Skeletal muscle tissue (tissue), 4 donors: Measurements from ENCODE around the gene GTPBP2. TPM values are rescaled to one million over a fixed set of nuclear protein-coding genes. Genes with fewer than 3 reads are reported as not detected.
A peak's percentile ranks its signal among the peaks of the same experiment; 100 is the strongest.

Experiments used
- H3K27ac ChIP-seq: one replicate; pipeline ENCODE4 v1.7.0; 2013; ENCODE audit warnings: mild to moderate bottlenecking, low read depth, low read length, inconsistent platforms
- H3K27me3 ChIP-seq, 3 donors: one replicate each; pipeline ENCODE4 v1.7.0; 2013; ENCODE audit warnings: low read length in 3 of 3; ENCODE audit not compliant: control insufficient read depth in 3 of 3, insufficient read depth in 3 of 3
- H3K36me3 ChIP-seq, 3 donors: one replicate each; pipeline ENCODE4 v1.7.0; 2013; ENCODE audit warnings: low read length in 3 of 3; ENCODE audit not compliant: control insufficient read depth in 3 of 3, insufficient read depth in 3 of 3
- H3K4me1 ChIP-seq, 3 donors: one replicate each; pipeline ENCODE4 v1.7.0; 2013; ENCODE audit warnings: low read length in 3 of 3, mild to moderate bottlenecking in 3 of 3; ENCODE audit not compliant: control insufficient read depth in 3 of 3, insufficient read depth in 3 of 3
- H3K4me3 ChIP-seq, 3 donors: one replicate each; pipeline ENCODE4 v1.7.0; 2013; ENCODE audit warnings: low read length in 3 of 3
- H3K9ac ChIP-seq, 3 donors: one replicate each; pipeline ENCODE4 v1.7.0; 2013; ENCODE audit warnings: low read length in 3 of 3, mild to moderate bottlenecking in 3 of 3, moderate library complexity in 2 of 3, low read depth in 1 of 3
- H3K9me3 ChIP-seq, 3 donors: one replicate each; pipeline ENCODE4 v1.7.0; 2013; ENCODE audit warnings: low read length in 3 of 3; ENCODE audit not compliant: control insufficient read depth in 3 of 3
- total RNA-seq: library from RNA; depleted of rRNA; stranded (reverse); fragments of >200 nt; gene quantifications from one replicate; pipeline ENCODE4 v1.2.3, GENCODE V29; 2014
- donor health status: Osteomylitis.

The GTPBP2 gene, protein sequence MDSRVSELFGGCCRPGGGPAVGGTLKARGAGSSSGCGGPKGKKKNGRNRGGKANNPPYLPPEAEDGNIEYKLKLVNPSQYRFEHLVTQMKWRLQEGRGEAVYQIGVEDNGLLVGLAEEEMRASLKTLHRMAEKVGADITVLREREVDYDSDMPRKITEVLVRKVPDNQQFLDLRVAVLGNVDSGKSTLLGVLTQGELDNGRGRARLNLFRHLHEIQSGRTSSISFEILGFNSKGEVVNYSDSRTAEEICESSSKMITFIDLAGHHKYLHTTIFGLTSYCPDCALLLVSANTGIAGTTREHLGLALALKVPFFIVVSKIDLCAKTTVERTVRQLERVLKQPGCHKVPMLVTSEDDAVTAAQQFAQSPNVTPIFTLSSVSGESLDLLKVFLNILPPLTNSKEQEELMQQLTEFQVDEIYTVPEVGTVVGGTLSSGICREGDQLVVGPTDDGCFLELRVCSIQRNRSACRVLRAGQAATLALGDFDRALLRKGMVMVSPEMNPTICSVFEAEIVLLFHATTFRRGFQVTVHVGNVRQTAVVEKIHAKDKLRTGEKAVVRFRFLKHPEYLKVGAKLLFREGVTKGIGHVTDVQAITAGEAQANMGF
- total RNA-seq = 30.8 TPM

DNA sequence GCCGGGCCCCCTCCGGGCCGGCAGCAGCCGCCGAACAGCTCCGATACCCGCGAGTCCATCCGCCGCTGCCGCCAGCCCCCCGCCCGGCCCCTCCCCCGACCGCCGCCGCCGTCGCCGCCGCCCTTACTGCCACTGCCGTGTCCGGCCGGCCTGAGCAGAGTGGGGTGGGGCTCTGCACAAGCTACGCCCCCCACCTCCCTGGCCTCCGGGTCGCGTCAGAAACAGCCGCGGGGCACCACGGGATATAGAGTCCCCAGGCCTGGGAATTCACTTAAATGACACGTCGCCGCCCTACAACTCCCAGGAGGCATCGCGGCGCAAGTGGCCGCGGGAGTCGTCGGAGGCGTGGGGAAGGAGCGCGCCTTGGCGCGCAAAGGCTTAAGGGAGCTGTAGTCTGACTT is at the start of gene GTPBP2:
TSS of gene GTPBP2 (minus strand) at position 161 of the 401 bp plus-strand sequence. CDS start at position 59, 102 bp downstream.
- Histone ChIP-seq H3K9me3 (no peaks in the 10 kb centered on the region), H3K27me3 (no peaks in the 10 kb centered on the region), H3K9ac (peak within 1 kb of the TSS; percentile 96 to 99 (median 98)), H3K4me1 (peaks cover 27 to 39% (median 35%) of the 10 kb centered on the region in 3 donors), H3K4me3 (peak within 1 kb of the TSS; percentile 92 to 98 (median 97)), H3K36me3 (peaks cover 16 to 22% (median 19%) of the 10 kb centered on the region in 3 donors), H3K27ac (peak within 1 kb of the TSS; percentile 98)

DNA sequence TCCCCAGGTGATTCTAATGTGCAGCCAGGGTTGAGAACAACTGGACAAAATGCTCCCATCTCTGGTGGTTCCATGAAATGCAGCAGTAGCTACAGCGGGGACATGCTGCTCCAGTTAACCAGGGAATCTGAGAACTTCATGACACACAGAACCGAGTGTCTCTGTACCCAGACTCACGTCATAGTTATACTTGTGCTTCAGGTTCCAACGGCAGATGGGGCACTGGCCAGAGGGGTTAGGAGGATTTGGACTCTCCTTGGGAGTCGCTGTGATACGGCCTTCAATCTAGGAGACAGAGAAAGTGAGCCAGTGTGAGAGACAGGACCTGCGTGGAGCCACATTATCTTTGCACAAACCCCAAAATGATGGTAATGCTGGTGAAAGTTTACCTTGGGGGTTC is 49.3 kb upstream of the GTPBP2 start:
- H3K9ac ChIP-seq = peak overlapping the region; percentile 1 to 75 (median 9)
- no peaks in the 10 kb centered on the region for H3K9me3 ChIP-seq
- H3K27me3 ChIP-seq = no peaks in the 10 kb centered on the region
- H3K4me1 ChIP-seq = peaks cover 67 to 96% (median 95%) of the 10 kb centered on the region in 3 donors
- H3K36me3 ChIP-seq = peaks cover 24 to 54% (median 30%) of the 10 kb centered on the region in 3 donors
- no peak overlapping the region for H3K4me3 ChIP-seq
- H3K27ac ChIP-seq = peak overlapping the region; percentile 86

DNA sequence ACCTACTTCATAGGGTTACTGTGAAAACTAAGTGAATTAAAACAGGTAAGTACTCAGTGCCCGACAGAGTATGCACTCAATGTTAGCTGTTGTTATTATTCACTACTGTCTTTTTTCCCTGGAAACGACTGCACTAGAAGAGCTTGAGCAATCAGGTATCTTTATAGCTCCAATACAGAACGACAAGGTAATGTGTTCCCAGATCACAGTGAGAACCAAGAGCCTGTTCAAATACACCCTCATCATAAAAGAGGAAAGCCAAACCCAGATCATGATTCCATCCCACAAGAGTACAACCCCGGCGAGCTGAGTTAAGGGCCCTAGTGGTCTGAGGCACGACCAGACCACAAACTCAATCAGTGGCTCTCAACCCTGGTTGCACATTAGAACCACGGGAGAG is 48.7 kb upstream of the GTPBP2 start:
- peak overlapping the region in 1 of 3 donors; percentile 58 for H3K4me3 ChIP-seq
- peak overlapping the region; percentile 86 for H3K27ac ChIP-seq
- H3K27me3 ChIP-seq = no peaks in the 10 kb centered on the region
- peak overlapping the region; percentile 24 to 77 (median 52) for H3K9ac ChIP-seq
- H3K4me1 ChIP-seq = peaks cover 67 to 96% (median 94%) of the 10 kb centered on the region in 3 donors
- H3K9me3 ChIP-seq = no peaks in the 10 kb centered on the region
- H3K36me3 ChIP-seq = peaks cover 24 to 54% (median 30%) of the 10 kb centered on the region in 3 donors

DNA sequence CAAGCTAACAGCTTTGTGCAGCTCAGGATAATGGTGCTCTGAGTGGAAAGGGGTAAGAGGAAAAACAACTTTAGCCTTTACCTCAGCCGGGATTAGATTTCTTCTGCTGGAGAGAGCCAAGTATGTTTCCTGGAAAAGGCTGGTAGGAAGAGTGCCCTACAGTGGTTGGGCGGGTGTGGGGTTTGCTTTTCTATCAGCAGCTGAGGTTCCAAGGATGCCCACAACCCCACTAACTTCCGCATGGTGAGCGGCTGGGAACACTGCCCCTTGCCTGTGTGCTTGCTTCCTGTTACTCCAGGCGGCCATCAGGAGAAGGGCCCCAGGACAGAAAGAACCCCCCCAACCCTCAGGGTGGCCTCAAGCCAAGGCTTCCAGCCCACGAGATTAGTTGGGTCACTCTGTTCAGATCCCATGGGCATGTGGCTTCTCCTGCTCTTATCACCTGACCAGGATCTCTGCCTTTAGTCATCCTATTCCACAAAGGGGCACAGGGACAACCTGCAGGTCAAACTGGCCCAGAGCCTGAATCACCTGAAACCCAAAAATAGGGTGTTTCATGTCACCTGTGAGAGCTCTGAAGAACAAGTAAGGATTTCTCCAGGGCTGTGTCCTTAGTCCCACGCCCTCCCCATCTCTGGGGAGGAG is 48.0 kb upstream of the GTPBP2 start:
- peak overlapping the region in 1 of 3 donors; percentile 58 for H3K4me3 ChIP-seq
- H3K9me3 ChIP-seq = no peaks in the 10 kb centered on the region
- H3K4me1 ChIP-seq = peaks cover 67 to 96% (median 94%) of the 10 kb centered on the region in 3 donors
- H3K27me3 ChIP-seq = no peaks in the 10 kb centered on the region
- H3K9ac ChIP-seq = peak overlapping the region; percentile 52 to 77 (median 75)
- H3K27ac ChIP-seq = peak overlapping the region; percentile 86
- peaks cover 26 to 55% (median 30%) of the 10 kb centered on the region in 3 donors for H3K36me3 ChIP-seq

DNA sequence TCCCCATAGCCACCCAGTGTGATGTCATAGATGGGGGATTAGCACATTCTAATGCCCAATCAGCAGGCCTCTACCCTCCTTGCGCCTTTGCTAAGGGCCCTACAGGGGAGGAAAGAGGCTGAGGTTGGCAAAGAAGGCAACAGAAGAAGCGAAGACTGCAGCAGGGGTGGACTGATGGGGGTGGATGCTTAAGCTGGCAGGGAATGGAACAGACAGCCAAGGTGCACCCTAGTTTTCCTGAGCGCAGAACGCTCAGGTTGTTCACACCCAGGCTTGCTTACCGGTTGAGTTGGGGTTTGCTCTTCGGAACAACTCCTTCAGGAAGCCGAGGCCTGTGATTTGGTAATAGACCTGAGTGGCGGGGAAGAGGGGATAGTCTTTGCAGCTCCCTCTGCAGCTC is 45.9 kb upstream of the GTPBP2 start:
- no peak overlapping the region for H3K27ac ChIP-seq
- H3K36me3 ChIP-seq = peaks cover 42 to 63% (median 48%) of the 10 kb centered on the region in 3 donors

DNA sequence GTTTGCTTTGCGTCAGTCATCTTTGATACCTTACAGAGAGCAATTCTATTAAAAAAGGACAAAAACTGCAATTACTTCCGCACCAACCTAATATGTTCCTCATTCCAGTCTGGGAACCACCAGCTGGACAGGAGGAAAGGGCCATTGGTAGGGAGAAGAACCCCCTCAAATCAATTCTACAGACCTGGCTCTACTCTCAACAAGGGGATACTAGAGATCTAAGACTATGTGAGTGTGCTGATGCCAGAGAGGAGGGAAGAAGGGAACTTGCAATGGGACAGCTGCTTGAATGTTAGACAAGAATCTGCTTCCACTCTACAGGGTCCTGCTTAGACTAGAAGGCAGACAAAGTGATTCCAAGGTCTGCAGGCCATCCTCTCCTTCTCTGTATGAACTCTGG is 45.2 kb upstream of the GTPBP2 start:
- H3K9me3 ChIP-seq = no peaks in the 10 kb centered on the region
- no peak overlapping the region for H3K4me3 ChIP-seq
- peaks cover 42 to 61% (median 47%) of the 10 kb centered on the region in 3 donors for H3K36me3 ChIP-seq
- peaks cover 85 to 99% (median 97%) of the 10 kb centered on the region in 3 donors for H3K4me1 ChIP-seq
- H3K27ac ChIP-seq = no peak overlapping the region
- H3K9ac ChIP-seq = peak overlapping the region in 1 of 3 donors; percentile 70
- no peaks in the 10 kb centered on the region for H3K27me3 ChIP-seq

More for the DNA sequence above, 45.9 kb upstream of the GTPBP2 start:
- Histone ChIP-seq H3K4me1 (peaks cover 84 to 98% (median 97%) of the 10 kb centered on the region in 3 donors), H3K9me3 (no peaks in the 10 kb centered on the region), H3K9ac (peak overlapping the region in 1 of 3 donors; percentile 36), H3K27me3 (no peaks in the 10 kb centered on the region), H3K4me3 (no peak overlapping the region)

DNA sequence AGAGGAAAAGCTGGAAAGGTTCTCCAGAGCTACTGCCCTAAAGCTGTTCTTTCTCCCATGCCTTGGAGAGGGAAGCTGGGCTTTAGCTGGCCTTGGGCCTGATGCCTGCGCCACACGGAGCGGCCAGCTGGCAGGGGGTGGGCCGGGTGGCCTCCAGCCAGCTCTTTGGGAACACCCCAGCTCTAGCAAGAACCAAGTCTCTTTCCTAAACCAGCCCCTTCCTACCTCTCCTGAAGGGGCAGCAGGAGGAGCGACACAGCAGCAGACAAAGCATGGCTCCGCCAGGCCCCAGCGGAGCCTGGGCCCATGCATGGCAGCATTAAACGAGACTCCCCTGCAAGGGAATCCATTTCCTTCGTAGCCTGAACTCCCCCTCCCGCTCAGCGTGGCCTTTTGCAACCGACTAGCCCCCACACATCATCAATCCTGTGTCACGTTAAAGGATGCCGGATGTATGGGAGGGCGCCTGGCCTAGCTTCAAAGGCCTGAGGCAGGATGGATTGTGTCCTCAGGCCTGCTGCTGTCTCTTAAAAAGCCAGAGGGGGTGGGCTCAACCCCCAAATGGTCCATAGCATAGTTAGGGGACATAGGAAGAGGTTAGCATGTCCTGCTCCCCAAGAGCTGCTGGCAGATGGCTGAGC is 44.5 kb upstream of the GTPBP2 start:
- Histone ChIP-seq H3K36me3 (peaks cover 42 to 61% (median 47%) of the 10 kb centered on the region in 3 donors), H3K9me3 (no peaks in the 10 kb centered on the region), H3K27me3 (no peaks in the 10 kb centered on the region), H3K27ac (no peak overlapping the region), H3K9ac (peak overlapping the region in 1 of 3 donors; percentile 70), H3K4me3 (no peak overlapping the region), H3K4me1 (peaks cover 85 to 99% (median 97%) of the 10 kb centered on the region in 3 donors)

DNA sequence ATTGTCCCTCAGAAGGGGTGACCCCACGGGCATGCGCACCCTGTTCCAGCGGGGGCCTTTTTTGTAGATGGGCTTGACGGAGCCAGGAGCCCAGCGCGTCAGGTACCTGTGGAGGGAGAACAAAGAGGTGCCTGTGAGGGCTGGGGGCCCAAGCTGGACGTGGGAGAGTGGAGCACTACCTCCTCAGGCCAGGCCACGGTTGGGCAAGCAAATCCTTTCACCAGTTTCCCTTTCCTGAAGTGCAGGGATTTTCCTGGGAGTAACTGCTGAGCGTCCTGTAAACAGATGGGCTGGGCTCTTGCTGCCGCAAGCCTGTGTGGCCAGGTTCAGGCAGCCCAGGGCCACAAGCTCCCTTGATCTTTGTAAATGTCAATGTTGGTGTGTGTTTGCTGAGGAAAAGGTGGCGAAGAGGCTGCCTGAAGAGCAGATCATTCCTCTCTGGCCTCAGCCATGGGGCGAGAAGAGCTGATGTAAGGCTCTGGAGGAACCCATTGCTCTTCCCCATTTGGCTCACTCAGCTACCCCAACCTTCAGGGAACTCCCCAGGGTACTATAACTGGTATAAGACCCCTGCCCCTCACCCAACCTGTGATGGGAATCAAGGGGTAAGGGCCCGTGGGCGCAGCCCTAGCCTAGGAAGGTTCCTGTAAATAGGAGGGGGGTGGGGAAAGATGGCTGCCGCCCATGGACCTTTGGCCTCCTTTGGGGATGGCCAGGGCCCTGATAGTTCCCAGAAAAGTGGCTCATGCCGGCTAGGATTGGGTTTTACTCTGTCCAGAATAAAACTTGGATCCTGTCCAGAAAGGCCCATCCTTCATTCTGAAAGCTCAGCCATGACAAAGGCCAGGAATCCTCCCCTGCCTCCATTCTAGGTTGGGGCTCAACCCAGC is 43.0 kb upstream of the GTPBP2 start:
- no peak overlapping the region for H3K27ac ChIP-seq
- H3K9ac ChIP-seq = peak overlapping the region in 1 of 3 donors; percentile 64
- no peaks in the 10 kb centered on the region for H3K9me3 ChIP-seq
- H3K4me3 ChIP-seq = no peak overlapping the region
- H3K36me3 ChIP-seq = peaks cover 32 to 48% (median 37%) of the 10 kb centered on the region in 3 donors
- H3K27me3 ChIP-seq = no peaks in the 10 kb centered on the region
- H3K4me1 ChIP-seq = peaks cover 84 to 99% (median 98%) of the 10 kb centered on the region in 3 donors
